Hematopoietic multipotent progenitor cell treated with erythropoietin and hydrocortisone succinate and interleukin-3 and kit ligand, for 6 days (in vitro differentiated cells): ENCODE data around the gene EFCAB13.
"Not testable (repeated sequence)": the region's sequence is repeated elsewhere in the genome, so short reads cannot be mapped to it uniquely, and the experiment has no call there.

Source experiments
- DNase-seq: peaks from one replicate; pipeline ENCODE4 v3.0.0-alpha.2; 2015

The EFCAB13 gene

GRCh38 chr17:47432240-47432639 is 108.5 kb downstream of the EFCAB13 start:
- not testable (repeated sequence) for DNase-seq

DNA sequence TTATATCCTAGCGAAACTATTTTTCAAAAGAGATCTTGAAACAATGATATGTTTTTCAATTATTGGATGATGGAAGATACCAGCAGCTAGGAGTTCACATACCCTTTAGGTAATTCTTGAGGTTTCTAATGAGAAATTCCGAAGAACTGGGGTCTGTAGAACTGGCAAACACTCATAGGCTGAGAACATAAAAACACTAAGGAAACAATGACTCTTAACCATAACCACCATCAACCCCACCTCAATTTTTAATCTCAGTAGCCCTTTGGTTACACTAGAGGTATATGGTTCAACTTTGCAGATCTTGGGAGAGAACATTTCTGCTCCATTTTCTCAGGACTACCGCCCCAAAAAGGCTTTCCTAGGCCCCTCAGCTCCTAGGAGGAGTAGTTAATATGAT is 141.4 kb downstream of the EFCAB13 start:
- DNase-seq: no peak

DNA sequence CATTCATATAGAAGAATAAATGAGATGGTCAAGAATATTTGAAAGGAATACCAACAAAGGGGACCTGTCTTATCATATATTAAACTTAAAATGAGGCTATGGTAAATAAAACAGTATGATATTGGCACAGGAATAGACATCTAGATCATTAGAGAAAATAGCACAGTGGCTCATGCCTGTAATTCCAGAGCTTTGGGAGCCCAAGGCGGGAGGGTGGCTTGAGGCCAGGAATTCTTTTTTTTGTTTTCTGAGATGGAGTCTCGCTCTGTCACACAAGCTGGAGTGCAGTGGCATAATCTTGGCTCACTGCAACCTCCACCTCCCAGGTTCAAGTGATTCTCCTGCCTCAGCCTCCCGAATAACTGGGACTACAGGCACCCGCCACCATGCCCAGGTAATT is 143.2 kb downstream of the EFCAB13 start:
- DNase-seq: not testable (repeated sequence)

GRCh38 chr17:47470836-47471235 is 147.1 kb downstream of the EFCAB13 start:
- no peak for DNase-seq

- DNase-seq: not testable (repeated sequence)
Measured at GRCh38 chr17:47472073-47472472, 148.3 kb downstream of the EFCAB13 start.
